Activated CD4-positive, alpha-beta memory T cell treated with anti-CD3 and anti-CD28 coated beads for 36 hours (primary cell): ENCODE data around the gene GATB. TPM values are rescaled to one million over a fixed set of nuclear protein-coding genes. Genes with fewer than 3 reads are reported as not detected.

ENCODE experiments used
- CTCF ChIA-PET: fragments of 350-600 bp; sonication (Branson Sonifier 250); formaldehyde crosslinking; loops from one replicate; lab custom pipeline; 2021; ENCODE audit warnings: antibody characterized with exemption, inconsistent platforms; lab: Charles Lee
- POLR2A ChIA-PET: fragments of 350-600 bp; sonication (Branson Sonifier 250); formaldehyde crosslinking; loops from one replicate; lab custom pipeline; 2021; ENCODE audit warnings: antibody characterized with exemption; lab: Charles Lee
- DNase-seq: peaks from one replicate; pipeline ENCODE4 v3.0.0-alpha.2; 2020
- H3K27ac Mint-ChIP-seq: one replicate; pipeline ENCODE4 v1.8.0; 2021; ENCODE audit warnings: mixed read lengths
- H3K27me3 Mint-ChIP-seq: one replicate; pipeline ENCODE4 v1.8.0; 2021; ENCODE audit warnings: mixed read lengths
- H3K36me3 Mint-ChIP-seq: one replicate; pipeline ENCODE4 v1.8.0; 2021; ENCODE audit warnings: mixed read lengths
- H3K4me1 Mint-ChIP-seq: one replicate; pipeline ENCODE4 v1.8.0; 2021; ENCODE audit warnings: low read depth, mixed read lengths
- H3K4me3 Mint-ChIP-seq: one replicate; pipeline ENCODE4 v1.8.0; 2021; ENCODE audit warnings: mild to moderate bottlenecking, mixed read lengths
- H3K9me3 Mint-ChIP-seq: one replicate; pipeline ENCODE4 v1.8.0; 2021; ENCODE audit warnings: mixed read lengths
- intact Hi-C: fragments of 100-400 bp; cut with micrococcal nuclease; formaldehyde crosslinking; loops from one replicate; pipeline ENCODE4 v1.15.1; 2023
- total RNA-seq, 2 experiments: library from RNA; stranded (reverse); gene quantifications; one replicate each; pipeline ENCODE4 v1.2.3, GENCODE V29; 2021

GATB gene
- total RNA-seq, 2 experiments from 2014 or later, result 16.1 to 16.5 TPM

GRCh38 chr4:151801547-151802516 is 41.0 kb upstream of the GATB start:
- Mint-ChIP-seq H3K4me3 (no peak overlapping the region), H3K27ac (no peak overlapping the region), H3K27me3 (no peaks in the 10 kb centered on the region), H3K9me3 (no peaks in the 10 kb centered on the region), H3K36me3 (no peaks in the 10 kb centered on the region), H3K4me1 (no peaks in the 10 kb centered on the region)
- POLR2A ChIA-PET, result no interaction called here
- CTCF ChIA-PET, result interaction anchor here (0.6 to 1.9 kb wide), 25 partner anchors 8 to 557 kb away, joined by 3 to 7 read pairs (median 4); no protein-coding TSS in a partner anchor
- intact Hi-C loops, result no loop called here
- DNase-seq, result peak; percentile 74

GRCh38 chr4:151799417-151800012 is 38.7 kb upstream of the GATB start:
- ChIA-PET POLR2A (no interaction called here), CTCF (interaction anchor here (0.5 to 1.7 kb wide), 4 partner anchors 9 to 523 kb away, joined by 3 to 5 read pairs (median 3); no protein-coding TSS in a partner anchor)
- DNase-seq, result no peak
- Mint-ChIP-seq H3K27me3 (no peaks in the 10 kb centered on the region), H3K9me3 (no peaks in the 10 kb centered on the region), H3K27ac (no peak overlapping the region), H3K4me3 (no peak overlapping the region), H3K36me3 (no peaks in the 10 kb centered on the region), H3K4me1 (no peaks in the 10 kb centered on the region)
- intact Hi-C loops, result no loop called here

GRCh38 chr4:151798678-151799416 is 38.0 kb upstream of the GATB start:
- H3K27ac Mint-ChIP-seq, result no peak overlapping the region
- no peaks in the 10 kb centered on the region for H3K27me3 Mint-ChIP-seq
- no peak overlapping the region for H3K4me3 Mint-ChIP-seq
- ChIA-PET CTCF (no interaction called here), POLR2A (no interaction called here)
- no peaks in the 10 kb centered on the region for H3K4me1 Mint-ChIP-seq
- DNase-seq, result no peak
- intact Hi-C loops, result no loop called here
- no peaks in the 10 kb centered on the region for H3K36me3 Mint-ChIP-seq
- H3K9me3 Mint-ChIP-seq, result no peaks in the 10 kb centered on the region

- Mint-ChIP-seq H3K27me3 (no peaks in the 10 kb centered on the region), H3K4me1 (no peaks in the 10 kb centered on the region), H3K9me3 (no peaks in the 10 kb centered on the region), H3K27ac (no peak overlapping the region), H3K4me3 (no peak overlapping the region), H3K36me3 (no peaks in the 10 kb centered on the region)
- no peak for DNase-seq
- ChIA-PET CTCF (no interaction called here), POLR2A (no interaction called here)
- intact Hi-C loops, result no loop called here
These were observed 37.0 kb upstream of the GATB start for GRCh38 chr4:151797853-151798252.

GRCh38 chr4:151797131-151797530 is 36.3 kb upstream of the GATB start:
- CTCF ChIA-PET, result no interaction called here
- no peak for DNase-seq
- Mint-ChIP-seq H3K36me3 (no peaks in the 10 kb centered on the region), H3K27me3 (no peaks in the 10 kb centered on the region), H3K4me3 (no peak overlapping the region), H3K9me3 (no peaks in the 10 kb centered on the region), H3K4me1 (no peaks in the 10 kb centered on the region), H3K27ac (no peak overlapping the region)
- POLR2A ChIA-PET, result no interaction called here
- intact Hi-C loops, result no loop called here

- ChIA-PET POLR2A (no interaction called here), CTCF (interaction anchor here (0.6 kb wide), 1 partner anchor 236 kb away, joined by 4 read pairs; no protein-coding TSS in a partner anchor)
- Mint-ChIP-seq H3K9me3 (no peaks in the 10 kb centered on the region), H3K4me3 (no peak overlapping the region), H3K27me3 (no peaks in the 10 kb centered on the region), H3K4me1 (no peaks in the 10 kb centered on the region), H3K36me3 (no peaks in the 10 kb centered on the region), H3K27ac (no peak overlapping the region)
- intact Hi-C loops, result no loop called here
- DNase-seq, result no peak
These were observed 35.3 kb upstream of the GATB start for GRCh38 chr4:151796106-151796505.

GRCh38 chr4:151792995-151793394 is 32.2 kb upstream of the GATB start:
- H3K36me3 Mint-ChIP-seq, result no peaks in the 10 kb centered on the region
- no peaks in the 10 kb centered on the region for H3K9me3 Mint-ChIP-seq
- ChIA-PET CTCF (interaction anchor here (1.1 to 1.2 kb wide), 2 partner anchors 9 to 10 kb away, joined by 3 to 5 read pairs; no protein-coding TSS in a partner anchor), POLR2A (no interaction called here)
- H3K4me1 Mint-ChIP-seq, result no peaks in the 10 kb centered on the region
- no peak for DNase-seq
- intact Hi-C loops, result no loop called here
- no peak overlapping the region for H3K4me3 Mint-ChIP-seq
- H3K27ac Mint-ChIP-seq, result no peak overlapping the region
- no peaks in the 10 kb centered on the region for H3K27me3 Mint-ChIP-seq

- CTCF ChIA-PET, result interaction anchor here (1.3 kb wide), 1 partner anchor 10 kb away, joined by 4 read pairs; no protein-coding TSS in a partner anchor
- no peaks in the 10 kb centered on the region for H3K36me3 Mint-ChIP-seq
- intact Hi-C loops, result no loop called here
- no peak overlapping the region for H3K27ac Mint-ChIP-seq
- no peaks in the 10 kb centered on the region for H3K27me3 Mint-ChIP-seq
- H3K4me1 Mint-ChIP-seq, result no peaks in the 10 kb centered on the region
- no peak for DNase-seq
- POLR2A ChIA-PET, result no interaction called here
- H3K4me3 Mint-ChIP-seq, result no peak overlapping the region
- H3K9me3 Mint-ChIP-seq, result no peaks in the 10 kb centered on the region
These were observed 31.7 kb upstream of the GATB start for GRCh38 chr4:151792530-151792929.

- Mint-ChIP-seq H3K4me1 (peaks cover under 1% of the 10 kb centered on the region), H3K27ac (no peak overlapping the region), H3K4me3 (no peak overlapping the region), H3K36me3 (no peaks in the 10 kb centered on the region), H3K27me3 (no peaks in the 10 kb centered on the region), H3K9me3 (no peaks in the 10 kb centered on the region)
- intact Hi-C loops, result no loop called here
- POLR2A ChIA-PET, result no interaction called here
- CTCF ChIA-PET, result no interaction called here
- DNase-seq, result no peak
These were observed 27.2 kb upstream of the GATB start for GRCh38 chr4:151788021-151788420.

- no peak for DNase-seq
- Mint-ChIP-seq H3K36me3 (no peaks in the 10 kb centered on the region), H3K9me3 (no peaks in the 10 kb centered on the region), H3K27ac (no peak overlapping the region), H3K4me3 (no peak overlapping the region), H3K27me3 (peaks cover 4% of the 10 kb centered on the region), H3K4me1 (peaks cover 14% of the 10 kb centered on the region)
- CTCF ChIA-PET, result interaction anchor here (1.1 kb wide), 1 partner anchor 16 kb away, joined by 3 read pairs; no protein-coding TSS in a partner anchor
- POLR2A ChIA-PET, result no interaction called here
- intact Hi-C loops, result no loop called here
These were observed 25.3 kb upstream of the GATB start for GRCh38 chr4:151786158-151786495.

- H3K36me3 Mint-ChIP-seq, result no peaks in the 10 kb centered on the region
- H3K4me1 Mint-ChIP-seq, result peaks cover 14% of the 10 kb centered on the region
- no peaks in the 10 kb centered on the region for H3K9me3 Mint-ChIP-seq
- no peak overlapping the region for H3K4me3 Mint-ChIP-seq
- DNase-seq, result no peak
- intact Hi-C loops, result no loop called here
- no peak overlapping the region for H3K27ac Mint-ChIP-seq
- H3K27me3 Mint-ChIP-seq, result peaks cover 6% of the 10 kb centered on the region
- POLR2A ChIA-PET, result no interaction called here
- CTCF ChIA-PET, result interaction anchor here (1.1 kb wide), 1 partner anchor 16 kb away, joined by 3 read pairs; no protein-coding TSS in a partner anchor
These were observed 24.8 kb upstream of the GATB start for GRCh38 chr4:151785484-151786157.
